HEK293 (cell line): ENCODE data around the gene ADAR.

Source experiments
- CTCF ChIP-seq: fragments of 450-650 bp; formaldehyde crosslinking; IDR thresholded peaks from 2 replicates; pipeline ENCODE4 v1.5.1; 2016; ENCODE audit warnings: missing biosample characterization, missing genetic modification characterization
- REST ChIP-seq: fragments of 450-650 bp; formaldehyde crosslinking; IDR thresholded peaks from 2 replicates; pipeline ENCODE4 v1.5.1; 2016; ENCODE audit warnings: missing biosample characterization, missing genetic modification characterization
- YY1 ChIP-seq: fragments of 450-650 bp; formaldehyde crosslinking; IDR thresholded peaks from 2 replicates; pipeline ENCODE4 v1.5.1; 2018; ENCODE audit warnings: missing biosample characterization, missing genetic modification characterization
- ZIC2 ChIP-seq: fragments of 450-650 bp; formaldehyde crosslinking; IDR thresholded peaks from 2 replicates; pipeline ENCODE4 v1.5.1; 2016; ENCODE audit warnings: missing biosample characterization, missing genetic modification characterization
- ZNF274 ChIP-seq, 2 experiments: fragments of 200-500 bp in 1 of 2; fragments of 450-650 bp in 1 of 2; sonication (Bioruptor generic) in 1 of 2; formaldehyde crosslinking in 1 of 2; IDR thresholded peaks; 2 replicates each; pipeline versions ENCODE4 v1.5.1 to v1.6.1; 2014 to 2016; ENCODE audit warnings: borderline replicate concordance in 1 of 2, inconsistent platforms in 1 of 2, low read length in 1 of 2, missing biosample characterization in 1 of 2, missing genetic modification characterization in 1 of 2
- ZSCAN30 ChIP-seq: fragments of 450-650 bp; IDR thresholded peaks from 2 replicates; pipeline ENCODE4 v1.5.1; 2018; ENCODE audit warnings: missing biosample characterization, mild to moderate bottlenecking, missing genetic modification characterization, moderate library complexity

- TF ChIP-seq CTCF (tag by site-specific recombination) (no peak), REST (no peak), ZNF274 (IDR thresholded peaks at IDR 0.05; ENCODE audit: low read length) (no peak), ZNF274 (tag by site-specific recombination; IDR thresholded peaks at IDR 0.05; ENCODE audit: borderline replicate concordance) (no peak), ZIC2 (no peak), ZSCAN30 (no peak), YY1 (tag by site-specific recombination) (no peak)
These were observed 49.6 kb upstream of the ADAR start for GRCh38 chr1:154657556-154657955.
